Kidney epithelial cell (primary cell): ENCODE results near the gene ZBTB5. TPM values are rescaled to one million over a fixed set of nuclear protein-coding genes. Genes with fewer than 3 reads are reported as not detected.
A peak's percentile ranks its signal among the peaks of the same experiment; 100 is the strongest.

Experiments
- DNase-seq: peaks from one replicate; pipeline ENCODE4 v3.0.0-alpha.2; 2010; ENCODE audit warnings: low read depth
- H3K27me3 ChIP-seq: 2 replicates; pipeline ENCODE4 v1.6.0; 2011; ENCODE audit warnings: low read length; ENCODE audit not compliant: control insufficient read depth, insufficient read depth
- H3K36me3 ChIP-seq: 2 replicates; pipeline ENCODE4 v1.5.1; 2011; ENCODE audit warnings: low read length; ENCODE audit not compliant: control insufficient read depth, insufficient read depth
- H3K4me3 ChIP-seq: 2 replicates; pipeline ENCODE4 v1.5.1; 2011; ENCODE audit warnings: low read depth, mild to moderate bottlenecking, control low read depth, low read length
- total RNA-seq: library from RNA; depleted of rRNA; stranded (reverse); fragments of >200 nt; gene quantifications from 2 replicates; pipeline ENCODE4 v1.2.3, GENCODE V29; 2015
- TF ChIP-seq, protein P1 (sequence below): IDR thresholded peaks from 2 replicates; pipeline ENCODE4 v1.5.1; 2011; ENCODE audit warnings: mild to moderate bottlenecking, moderate library complexity, low read length, control low read depth, inconsistent platforms; ENCODE audit not compliant: insufficient read depth, poor library complexity, severe bottlenecking

The ZBTB5 gene
- total RNA-seq, 1 donor from 2014 or later: 14.1 TPM

DNA sequence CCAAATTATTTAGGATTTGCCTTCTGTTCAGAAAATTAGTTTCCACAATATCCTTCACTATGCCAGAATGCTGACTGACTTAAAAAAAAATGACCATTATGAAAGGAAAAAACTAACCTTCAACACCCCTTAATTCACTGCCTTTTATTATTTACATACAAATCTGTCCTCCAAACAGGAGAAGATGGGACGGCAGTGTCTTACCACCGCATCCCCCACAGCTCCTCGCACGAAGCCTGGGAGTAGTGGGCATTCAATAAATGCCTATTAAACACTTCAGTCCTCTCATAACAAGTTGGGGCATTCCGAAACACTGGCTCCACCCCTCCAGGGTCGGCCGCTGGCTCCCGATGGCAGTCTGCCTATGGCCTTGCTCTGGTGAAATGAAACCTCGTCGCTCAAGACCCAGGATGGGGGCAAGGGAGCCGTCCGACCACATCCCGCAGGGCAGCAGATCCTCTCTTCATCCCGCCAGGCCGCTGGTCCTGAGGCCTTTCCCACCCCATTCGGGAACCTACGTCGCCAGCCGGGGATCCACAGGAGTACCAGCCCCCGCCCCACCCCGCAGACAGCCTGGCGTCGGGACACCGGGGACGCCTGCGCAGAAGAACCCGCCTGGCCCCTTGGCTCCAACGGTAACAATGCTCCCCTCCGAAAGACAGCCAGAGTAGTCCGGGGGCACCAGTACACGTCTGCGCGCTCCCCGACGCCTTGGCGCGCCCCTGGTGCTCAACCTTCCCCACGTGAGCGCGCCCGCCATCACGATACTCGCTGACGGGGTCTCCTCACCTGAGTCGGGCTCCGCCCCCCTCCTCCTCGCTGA is 613 bp downstream of the ZBTB5 start:
- peak; percentile 28 for DNase-seq

DNA sequence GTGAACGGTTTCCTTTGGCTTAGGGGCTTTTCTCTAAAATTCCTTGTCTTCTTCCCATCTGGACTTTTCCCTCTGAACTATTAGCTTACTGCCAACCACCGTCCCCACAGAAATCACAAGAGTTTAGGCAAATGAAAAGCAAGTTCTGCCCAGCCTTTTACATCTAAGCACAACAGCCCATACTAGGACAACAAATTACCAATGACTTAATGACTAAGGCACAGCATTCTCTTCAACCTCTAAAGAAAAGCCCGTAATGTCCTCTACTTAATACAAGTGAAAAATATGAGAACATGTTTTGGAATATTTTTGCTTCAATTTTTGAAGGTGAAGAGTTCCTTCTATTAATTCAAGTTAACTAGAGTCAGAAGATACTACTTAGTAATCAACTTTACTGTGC is 1.2 kb downstream of the ZBTB5 start:
- peak overlapping the region; percentile 83 for H3K4me3 ChIP-seq
- DNase-seq: no peak
- TF ChIP-seq, protein P1, sequence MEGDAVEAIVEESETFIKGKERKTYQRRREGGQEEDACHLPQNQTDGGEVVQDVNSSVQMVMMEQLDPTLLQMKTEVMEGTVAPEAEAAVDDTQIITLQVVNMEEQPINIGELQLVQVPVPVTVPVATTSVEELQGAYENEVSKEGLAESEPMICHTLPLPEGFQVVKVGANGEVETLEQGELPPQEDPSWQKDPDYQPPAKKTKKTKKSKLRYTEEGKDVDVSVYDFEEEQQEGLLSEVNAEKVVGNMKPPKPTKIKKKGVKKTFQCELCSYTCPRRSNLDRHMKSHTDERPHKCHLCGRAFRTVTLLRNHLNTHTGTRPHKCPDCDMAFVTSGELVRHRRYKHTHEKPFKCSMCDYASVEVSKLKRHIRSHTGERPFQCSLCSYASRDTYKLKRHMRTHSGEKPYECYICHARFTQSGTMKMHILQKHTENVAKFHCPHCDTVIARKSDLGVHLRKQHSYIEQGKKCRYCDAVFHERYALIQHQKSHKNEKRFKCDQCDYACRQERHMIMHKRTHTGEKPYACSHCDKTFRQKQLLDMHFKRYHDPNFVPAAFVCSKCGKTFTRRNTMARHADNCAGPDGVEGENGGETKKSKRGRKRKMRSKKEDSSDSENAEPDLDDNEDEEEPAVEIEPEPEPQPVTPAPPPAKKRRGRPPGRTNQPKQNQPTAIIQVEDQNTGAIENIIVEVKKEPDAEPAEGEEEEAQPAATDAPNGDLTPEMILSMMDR: no peak
- no peaks in the 10 kb centered on the region for H3K36me3 ChIP-seq
- no peaks in the 10 kb centered on the region for H3K27me3 ChIP-seq

More for the DNA sequence above, 613 bp downstream of the ZBTB5 start:
- Histone ChIP-seq H3K4me3 (peak overlapping the region; percentile 83), H3K36me3 (no peaks in the 10 kb centered on the region), H3K27me3 (no peaks in the 10 kb centered on the region)
- TF ChIP-seq, protein P1: no peak

DNA sequence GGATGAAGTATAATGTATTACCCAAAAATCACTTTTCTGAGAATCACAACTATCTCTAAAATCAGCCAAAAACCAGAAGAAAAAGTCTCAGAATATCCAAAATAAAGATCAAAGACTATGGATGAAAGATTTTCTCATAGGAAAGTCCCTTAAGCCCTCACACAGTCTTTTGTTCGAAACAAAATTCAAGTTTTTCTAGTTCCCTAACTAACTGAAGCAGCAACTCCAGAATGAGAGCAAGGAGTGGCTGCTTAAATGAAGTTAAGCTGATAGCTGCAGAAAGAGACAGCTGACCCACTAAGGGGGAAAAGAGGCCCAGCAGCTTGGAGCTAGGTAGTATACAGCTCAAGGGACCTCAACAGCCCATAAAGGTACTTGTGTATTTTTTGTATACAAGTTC is 8.4 kb downstream of the ZBTB5 start:
- TF ChIP-seq, protein P1: no peak
- H3K36me3 ChIP-seq: no peaks in the 10 kb centered on the region
- no peak for DNase-seq
- no peaks in the 10 kb centered on the region for H3K27me3 ChIP-seq
- no peak overlapping the region for H3K4me3 ChIP-seq

DNA sequence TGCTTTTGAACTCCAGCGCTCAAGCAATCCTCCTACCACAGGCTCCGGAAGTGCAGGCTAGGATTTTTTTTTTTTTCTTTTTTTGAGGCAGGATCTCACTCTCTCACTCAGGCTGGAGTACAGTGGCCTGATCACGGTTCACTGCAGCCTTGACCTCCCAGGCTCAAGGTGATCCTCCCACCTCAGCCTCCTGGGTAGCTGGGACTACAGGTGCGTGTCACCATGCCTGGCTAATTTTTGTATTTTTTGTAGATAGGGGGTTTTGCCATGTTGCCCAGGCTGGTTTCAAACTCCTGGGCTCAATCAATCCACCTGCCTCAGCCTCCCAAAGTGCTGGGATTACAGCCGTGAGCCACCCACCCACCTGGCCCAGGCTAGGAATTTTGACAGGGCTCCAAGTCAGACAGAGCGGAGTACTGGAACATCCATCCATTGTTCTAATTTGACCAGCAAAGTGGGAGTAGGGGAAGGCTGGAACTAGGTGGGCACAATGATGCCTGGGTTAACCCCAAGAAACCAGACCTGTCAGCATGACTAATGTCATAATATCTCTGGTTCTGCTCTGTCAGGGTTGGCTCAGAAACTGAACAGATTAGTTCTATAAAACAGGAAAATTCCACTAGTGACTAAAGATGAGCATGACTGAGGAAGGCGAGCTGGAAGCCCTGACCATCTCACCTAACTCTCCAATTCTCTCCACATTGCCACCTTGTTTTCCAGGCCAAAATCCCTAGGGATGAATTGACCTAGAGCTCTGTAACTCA is 9.2 kb downstream of the ZBTB5 start:
- TF ChIP-seq, protein P1: no peak
- no peaks in the 10 kb centered on the region for H3K36me3 ChIP-seq
- no peak overlapping the region for H3K4me3 ChIP-seq
- H3K27me3 ChIP-seq: no peaks in the 10 kb centered on the region
- DNase-seq: no peak

DNA sequence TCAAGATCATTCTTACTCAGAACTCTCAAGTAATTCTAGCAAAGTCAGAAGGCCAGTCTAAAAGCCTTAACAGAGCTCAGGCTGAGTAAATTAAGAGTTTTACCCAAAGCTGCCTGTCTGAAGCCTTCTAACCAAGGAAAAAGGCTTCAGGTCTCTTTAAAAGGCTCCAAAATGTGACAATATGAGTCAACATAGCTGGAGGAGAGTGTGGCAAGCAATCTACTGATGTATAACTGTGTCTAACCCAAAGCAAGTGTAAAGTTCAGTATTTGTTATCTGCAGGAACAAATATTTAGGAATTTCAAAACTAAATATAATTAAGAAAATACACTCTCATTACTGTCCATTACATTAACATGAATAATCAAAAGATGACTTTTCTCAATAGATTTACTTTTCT is 11.0 kb downstream of the ZBTB5 start:
- Histone ChIP-seq H3K27me3 (no peaks in the 10 kb centered on the region), H3K36me3 (no peaks in the 10 kb centered on the region), H3K4me3 (no peak overlapping the region)
- TF ChIP-seq, protein P1: no peak
- no peak for DNase-seq
